Stimulated activated CD8-positive, alpha-beta memory T cell treated with anti-CD3 and anti-CD28 coated beads, Interleukin-7, amount 100 ng/mL, for 24 hours (primary cell): ENCODE data around the gene ASAP2.

Experiments used
- DNase-seq: peaks from one replicate; pipeline ENCODE4 v3.0.0-alpha.2; 2020; ENCODE audit warnings: low read depth

The ASAP2 gene

GRCh38 chr2:9275399-9275798, 68.8 kb downstream of the ASAP2 start:
- no peak for DNase-seq

- no peak for DNase-seq
Observed at GRCh38 chr2:9276074-9276473, 69.5 kb downstream of the ASAP2 start.

- DNase-seq: no peak
Observed at GRCh38 chr2:9276901-9277451, 70.4 kb downstream of the ASAP2 start.

- no peak for DNase-seq
Observed at GRCh38 chr2:9278439-9278838, 71.8 kb downstream of the ASAP2 start.

- no peak for DNase-seq
Observed at GRCh38 chr2:9279426-9279825, 72.8 kb downstream of the ASAP2 start.

GRCh38 chr2:9280224-9280623, 73.6 kb downstream of the ASAP2 start:
- DNase-seq: no peak

- DNase-seq: no peak
Observed at GRCh38 chr2:9281145-9281544, 74.5 kb downstream of the ASAP2 start.

GRCh38 chr2:9282128-9283112, 75.8 kb downstream of the ASAP2 start:
- DNase-seq: no peak

GRCh38 chr2:9284521-9285297, 78.1 kb downstream of the ASAP2 start:
- no peak for DNase-seq

GRCh38 chr2:9285385-9285920, 78.8 kb downstream of the ASAP2 start:
- no peak for DNase-seq

GRCh38 chr2:9285921-9286320, 79.3 kb downstream of the ASAP2 start:
- DNase-seq: no peak

GRCh38 chr2:9286554-9287399, 80.2 kb downstream of the ASAP2 start:
- DNase-seq: no peak

- DNase-seq: no peak
Observed at GRCh38 chr2:9287400-9288045, 80.9 kb downstream of the ASAP2 start.

- no peak for DNase-seq
Observed at GRCh38 chr2:9288233-9288632, 81.6 kb downstream of the ASAP2 start.

- DNase-seq: no peak
Observed at GRCh38 chr2:9288681-9289338, 82.2 kb downstream of the ASAP2 start.

- no peak for DNase-seq
Observed at GRCh38 chr2:9291331-9291730, 84.7 kb downstream of the ASAP2 start.

- no peak for DNase-seq
Observed at GRCh38 chr2:9291866-9292265, 85.3 kb downstream of the ASAP2 start.

- DNase-seq: no peak
Observed at GRCh38 chr2:9292426-9292825, 85.8 kb downstream of the ASAP2 start.

- DNase-seq: no peak
Observed at GRCh38 chr2:9294764-9295163, 88.2 kb downstream of the ASAP2 start.

- no peak for DNase-seq
Observed at GRCh38 chr2:9296559-9296958, 89.9 kb downstream of the ASAP2 start.
